K562 (cell line): ENCODE data around the gene RBM17. TPM values are rescaled to one million over a fixed set of nuclear protein-coding genes. Genes with fewer than 3 reads are reported as not detected.

Experiments
- ATAC-seq: fragments of 200-7000 bp; cut with Tn5 transposase; 3 replicates; pipeline ENCODE4 v1.9.1; 2020; ENCODE audit warnings: moderate library complexity
- BruUV-seq: library from RNA; stranded (reverse); fragments of 400-500 nt; replicated peaks from 2 replicates; lab custom pipeline; 2021; lab: Mats Ljungman, UMichigan
- CTCF ChIA-PET: fragments of 300-600 bp; formaldehyde crosslinking; extraction: SDS; loops from one replicate; lab custom pipeline; 2021; ENCODE audit warnings: low intra/inter-chr PET ratio; lab: Yijun Ruan, JAX
- POLR2A ChIA-PET: fragments of 300-600, 350-650 bp; sonication (Branson Sonifier 250); formaldehyde crosslinking; extraction: SDS; loops from one replicate; lab custom pipeline; 2021; ENCODE audit warnings: antibody characterized with exemption, inconsistent platforms; lab: Yijun Ruan, JAX
- DNase-seq, 4 experiments: peaks; one replicate each; pipeline versions ENCODE4 v3.0.0 to v3.0.0-alpha.2; 2011 to 2018; ENCODE audit warnings: low spot score in 3 of 4, mixed read lengths in 3 of 4; ENCODE audit errors: extremely low read depth in 1 of 4
- FAIRE-seq: peaks from 2 replicates; lab custom pipeline; 2011; peaks lifted over from hg19 to GRCh38; lab: Jason Lieb, UNC
- H2AFZ ChIP-seq: 2 replicates; pipeline ENCODE4 v1.6.0; 2011; ENCODE audit warnings: low read depth, low read length, control low read depth, inconsistent platforms
- H3K27ac ChIP-seq: fragments of 200-600 bp; 3 replicates; pipeline ENCODE4 v1.8.0; 2011; ENCODE audit warnings: low read depth, mild to moderate bottlenecking, control low read depth, inconsistent platforms, low read length, moderate library complexity, mixed read lengths; ENCODE audit errors: extremely low read depth
- H3K27me3 ChIP-seq, 2 experiments: fragments of 300-600 bp in 1 of 2; 2 replicates in 1 of 2; 3 replicates in 1 of 2; pipeline versions ENCODE4 v1.6.0 to v1.8.0; 2011; ENCODE audit warnings: inconsistent platforms in 2 of 2, low read length in 2 of 2, mild to moderate bottlenecking in 1 of 2, mixed read lengths in 1 of 2, moderate library complexity in 1 of 2; ENCODE audit not compliant: control insufficient read depth in 2 of 2, insufficient read depth in 2 of 2
- H3K36me3 ChIP-seq: fragments of 300-600 bp; 3 replicates; pipeline ENCODE4 v1.8.0; 2011; ENCODE audit warnings: mild to moderate bottlenecking, low read length, inconsistent platforms; ENCODE audit not compliant: control insufficient read depth, insufficient read depth
- H3K4me1 ChIP-seq, 2 experiments: fragments of 200-600 bp in 1 of 2; replicated peaks in 1 of 2; 2 replicates in 1 of 2; 3 replicates in 1 of 2; pipeline versions ENCODE4 v1.5.1 to v1.8.0; 2011; ENCODE audit warnings: inconsistent platforms in 2 of 2, low read length in 2 of 2, mild to moderate bottlenecking in 1 of 2, mixed read lengths in 1 of 2, moderate library complexity in 1 of 2; ENCODE audit not compliant: control insufficient read depth in 2 of 2, insufficient read depth in 2 of 2
- H3K4me2 ChIP-seq: 2 replicates; pipeline ENCODE4 v1.6.1; 2011; ENCODE audit warnings: low read length, control low read depth, inconsistent platforms, mixed read lengths; ENCODE audit not compliant: insufficient read depth
- H3K4me3 ChIP-seq: fragments of 200-600 bp; sonication (generic), shearing (Covaris generic); 2 replicates; pipeline ENCODE4 v1.5.1; 2016; ENCODE audit warnings: control low read depth, inconsistent platforms
- H3K79me2 ChIP-seq: fragments of 200-600 bp; 3 replicates; pipeline ENCODE4 v1.8.0; 2011; ENCODE audit warnings: low read length, inconsistent platforms; ENCODE audit not compliant: control insufficient read depth, insufficient read depth
- H3K9ac ChIP-seq, 2 experiments: 2 replicates each; pipeline versions ENCODE4 v1.6.0 to v1.6.1; 2011; ENCODE audit warnings: low read depth in 2 of 2, low read length in 2 of 2, control low read depth in 1 of 2, inconsistent platforms in 1 of 2, mild to moderate bottlenecking in 1 of 2, mixed read lengths in 1 of 2; ENCODE audit not compliant: insufficient read depth in 1 of 2
- H3K9me1 ChIP-seq: one replicate; pipeline ENCODE4 v1.6.0; 2011; ENCODE audit warnings: inconsistent platforms, mild to moderate bottlenecking, low read length, moderate library complexity; ENCODE audit not compliant: control insufficient read depth, insufficient read depth
- H3K9me3 ChIP-seq: replicated peaks from 2 replicates; pipeline ENCODE4 v1.5.1; 2011; ENCODE audit warnings: low read depth, low read length, inconsistent platforms; ENCODE audit not compliant: control insufficient read depth, insufficient read depth
- H4K20me1 ChIP-seq: replicated peaks from 2 replicates; pipeline ENCODE4 v1.6.1; 2011; ENCODE audit warnings: low read length, inconsistent platforms, mixed read lengths; ENCODE audit not compliant: control insufficient read depth, insufficient read depth
- GTF2E2 ChIP-seq: fragments of 200-800 bp; sonication (Bioruptor generic); IDR thresholded peaks from 2 replicates; pipeline ENCODE4 v1.6.1; 2016; ENCODE audit warnings: missing genetic modification characterization, missing compliant biosample characterization
- KDM5B ChIP-seq: fragments of 200-600 bp; sonication (generic); IDR thresholded peaks from 2 replicates; pipeline ENCODE4 v1.6.1; 2012; ENCODE audit warnings: low read depth, mild to moderate bottlenecking, moderate library complexity, low read length, control low read depth, inconsistent platforms; ENCODE audit not compliant: insufficient replicate concordance
- RFX1 ChIP-seq: fragments of 450-650 bp; IDR thresholded peaks from 2 replicates; pipeline ENCODE4 v1.6.1; 2016; ENCODE audit warnings: mild to moderate bottlenecking, moderate library complexity
- XRCC4 ChIP-seq: IDR thresholded peaks from one replicate; pipeline ENCODE4 v1.6.1; 2011; ENCODE audit not compliant: insufficient read depth, insufficient read length; ENCODE audit errors: extremely low read depth
- WGBS: fragments of 100-300 bp; shearing (Covaris generic); methylation state at CpG from one replicate; pipeline ENCODE4 v1.1.6; 2016; ENCODE audit warnings: low coverage, mixed read lengths; ENCODE audit not compliant: insufficient coverage; ENCODE audit errors: missing lambda C conversion rate; 5-methylcytosine and 5-hydroxymethylcytosine counted together
- in situ Hi-C: fragments of 300-500 bp; cut with MboI; formaldehyde crosslinking; loops from 4 replicates; pipeline ENCODE4 v1.15.0; 2018; ENCODE audit warnings: inconsistent platforms, mixed read lengths
- intact Hi-C: fragments of 100-400 bp; cut with micrococcal nuclease; formaldehyde crosslinking; loops from 2 replicates; pipeline ENCODE4 v1.14.2; 2022
- polyA plus RNA-seq, 8 experiments: library from polyadenylated mRNA; depleted of rRNA in 4 of 8; stranded (reverse) in 5 of 8; unstranded in 3 of 8; fragments of >200 nt; fragmentation: Nextera tagmentation in 2 of 8; fragmentation: Illumina TruSeq in 1 of 8; extraction: Ambion mirVana in 2 of 8; extraction: Trizol in 1 of 8; gene quantifications; 2 replicates each; pipeline versions ENCODE4 v1.2.1 to v1.2.3, GENCODE V29; 2011 to 2014; ENCODE audit warnings: inconsistent platforms in 1 of 8, missing spikeins in 1 of 8
- total RNA-seq, 7 experiments: library from RNA; depleted of rRNA in 6 of 7; stranded (reverse); fragments of >200 nt in 6 of 7; fragmentation: Illumina TruSeq in 2 of 7; extraction: Trizol in 2 of 7; gene quantifications; 2 replicates each; pipeline versions ENCODE4 v1.2.1 to v1.2.3, GENCODE V29; 2011 to 2021; ENCODE audit warnings: low replicate concordance in 1 of 7

RBM17 gene
- total and polyA plus RNA-seq, 9 of the 15 experiments (the other 6 are each of a cell fraction or from before 2014, with no cell fraction given), result 23.6 to 217 (median 124) TPM

GRCh38 chr10:6140965-6141295 lies 52.1 kb downstream of the RBM17 start:
- no peaks in the 10 kb centered on the region for H3K36me3 ChIP-seq
- FAIRE-seq, result peak; percentile 29
- H3K79me2 ChIP-seq, result peaks cover 13% of the 10 kb centered on the region
- no peaks in the 10 kb centered on the region for H3K9me1 ChIP-seq
- peaks cover 16 to 36% of the 10 kb centered on the region in 2 experiments for H3K4me1 ChIP-seq
- CTCF ChIA-PET, result no interaction called here
- no peak for ATAC-seq
- 0 out of 2 replicates have a peak overlapping the region, but pooled peaks have one; percentile 29 for H2AFZ ChIP-seq
- POLR2A ChIA-PET, result no interaction called here
- peaks cover 31 to 56% of the 10 kb centered on the region in 2 experiments for H3K27me3 ChIP-seq
- H4K20me1 ChIP-seq, result no peaks in the 10 kb centered on the region; the same call in 1 of the 2 replicates
- 10% methylated on average over 8 of the region's 8 CpGs for WGBS
- BruUV-seq, result no TSS peak
- H3K27ac ChIP-seq, result no peak overlapping the region
- no peak overlapping the region for H3K9ac ChIP-seq
- intact Hi-C loops (no loop called here), in situ Hi-C loops (no loop called here)
- no peaks in the 10 kb centered on the region for H3K9me3 ChIP-seq
- DNase-seq, result no peak
- TF ChIP-seq XRCC4, result no peak
- TF ChIP-seq KDM5B, result peak; percentile 18
- no peak for TF ChIP-seq RFX1
- no peak for TF ChIP-seq GTF2E2 (tag)
- H3K4me3 ChIP-seq, result no peak overlapping the region
- H3K4me2 ChIP-seq, result peak overlapping the region; percentile 54; the same call in 1 of the 2 replicates
